Measurements from ENCODE around the gene ANKS1A.
"Not testable (repeated sequence)": the region's sequence is repeated elsewhere in the genome, so short reads cannot be mapped to it uniquely, and the experiment has no call there.

Gene ANKS1A

DNA sequence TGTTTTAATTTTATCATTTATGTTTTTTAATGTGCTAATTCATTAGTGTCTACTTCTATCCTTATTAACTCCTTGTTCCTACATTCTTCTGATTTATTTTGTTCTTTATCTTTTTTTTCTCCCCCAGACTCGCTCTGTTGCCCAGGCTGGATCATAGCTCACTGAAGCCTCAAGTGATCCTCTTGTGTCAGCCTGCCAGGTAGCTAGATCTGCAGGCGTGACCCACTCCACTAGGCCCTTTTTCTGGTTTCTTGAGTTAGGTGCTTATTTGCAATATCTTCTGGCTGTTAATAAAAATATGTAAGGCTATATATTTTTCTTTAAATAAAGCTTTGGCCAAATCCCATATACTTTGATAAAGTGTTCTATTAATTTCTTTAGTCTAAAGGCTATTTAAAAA is 4.1 kb upstream of the ANKS1A start:
- no peak for DNase-seq

DNA sequence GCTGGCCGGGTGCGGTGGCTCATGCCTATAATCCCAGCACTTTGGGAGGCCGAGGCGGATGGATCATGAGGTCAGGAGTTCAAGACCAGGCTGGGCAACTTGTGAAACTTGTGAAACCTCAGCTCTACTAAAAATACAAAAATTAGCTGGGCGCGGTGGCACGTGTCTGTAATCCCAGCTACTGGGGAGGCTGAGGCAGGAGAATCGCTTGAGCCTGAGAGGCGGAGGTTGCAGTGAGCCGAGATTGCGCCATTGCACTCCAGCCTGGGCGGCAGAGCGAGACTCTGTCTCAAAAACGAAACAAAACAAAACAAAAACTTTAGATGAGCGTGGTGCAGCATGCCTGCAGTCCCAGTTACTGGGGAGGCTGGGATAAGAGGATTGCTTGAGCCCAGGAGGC is 3.2 kb upstream of the ANKS1A start:
- not testable (repeated sequence) for DNase-seq

DNA sequence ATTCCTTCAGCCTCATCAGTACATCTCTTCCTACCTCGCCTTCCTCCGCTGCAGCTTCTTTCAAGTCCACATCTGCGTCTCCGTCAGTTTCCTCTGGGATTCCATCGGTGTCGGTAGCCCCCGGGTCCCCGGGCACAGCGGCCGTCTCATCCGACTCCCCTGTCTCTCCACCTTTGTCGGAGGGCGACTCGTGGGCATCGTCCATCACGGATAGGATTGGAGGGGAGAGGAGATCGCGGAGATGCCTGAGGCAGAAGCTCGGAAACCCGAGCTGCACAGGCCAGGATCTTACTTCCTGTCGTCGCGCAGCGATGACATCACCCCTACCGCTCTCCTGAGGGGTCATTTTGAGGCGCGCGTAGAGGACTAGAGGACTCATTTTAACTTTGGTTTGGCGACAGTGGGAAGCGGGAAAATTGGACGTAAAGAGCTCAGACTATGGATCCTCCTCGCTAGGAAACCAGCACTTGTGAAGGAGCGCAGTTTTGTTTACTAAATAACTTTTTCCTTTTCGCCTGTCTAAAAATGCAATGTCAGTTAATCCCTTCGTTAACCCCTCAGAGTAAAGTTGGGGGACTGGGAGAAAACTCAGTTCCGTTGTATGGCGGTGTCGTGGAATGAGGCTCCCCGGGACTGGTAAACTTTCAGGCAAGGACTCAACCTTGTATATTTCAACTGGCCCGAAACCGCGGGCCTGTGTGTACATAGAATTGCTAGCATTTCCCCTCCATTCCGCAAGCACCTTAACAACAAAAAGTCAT is 1.1 kb upstream of the ANKS1A start, which contains the start of gene TAF11:
TSS of gene TAF11 (minus strand) at position 290 of the 761 bp plus-strand sequence. CDS start at position 205, 85 bp downstream.
- peak; percentile 91 for DNase-seq

DNA sequence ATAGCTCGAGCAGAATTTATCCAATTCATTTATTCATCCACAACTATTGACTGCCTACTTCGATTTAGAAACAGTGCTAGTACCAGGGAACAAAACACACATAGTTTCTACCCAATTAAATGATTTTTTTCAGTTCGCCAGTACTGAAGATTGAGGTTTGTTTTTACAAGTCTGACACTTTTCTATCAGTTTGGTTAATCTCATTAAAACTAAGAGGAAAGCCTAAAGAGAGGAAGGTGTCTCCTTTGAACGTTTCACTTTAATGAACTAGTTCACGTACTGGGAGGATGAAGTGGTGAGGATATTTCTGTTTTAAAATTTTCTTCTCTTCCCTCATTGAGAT is 570 bp upstream of the ANKS1A start:
- DNase-seq = no peak

DNA sequence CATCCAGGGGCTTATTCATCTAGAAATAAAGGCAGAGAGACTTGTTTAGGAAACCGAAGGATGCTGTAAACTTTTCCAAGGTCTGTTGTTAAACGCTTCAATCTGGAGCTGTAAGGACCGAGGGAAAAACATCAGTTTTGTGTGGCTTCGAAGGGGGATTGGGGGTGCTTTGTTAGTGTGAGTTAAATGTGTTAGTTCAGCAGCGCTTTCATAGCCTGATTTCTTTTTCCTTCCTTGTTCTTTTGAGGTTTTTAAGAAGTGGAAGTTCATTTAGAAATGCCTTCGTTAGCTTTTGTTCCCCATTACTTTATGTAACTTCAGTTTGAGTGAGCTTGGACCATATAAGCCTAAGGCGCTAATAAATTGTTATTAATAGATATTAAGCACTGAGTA is 1.5 kb downstream of the ANKS1A start:
- no peak for DNase-seq

DNA sequence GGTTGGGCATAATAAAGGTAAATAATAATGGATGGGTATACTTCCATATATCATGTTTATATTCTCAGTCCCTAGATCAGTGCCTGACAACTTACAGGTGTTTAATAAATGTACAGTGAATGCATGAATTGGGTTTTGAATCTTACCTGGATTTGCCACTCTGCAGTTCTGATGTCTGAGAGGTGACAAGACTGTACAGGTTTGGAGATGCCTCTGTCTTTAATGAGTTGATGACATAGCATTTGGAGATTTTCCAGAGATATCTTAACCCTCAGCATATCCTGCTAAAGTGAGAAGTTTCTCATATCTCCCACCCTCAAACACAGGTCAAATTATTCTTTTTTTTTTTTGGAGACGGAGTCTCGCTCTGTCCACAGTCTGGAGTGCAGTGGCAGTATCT is 2.2 kb downstream of the ANKS1A start:
- DNase-seq = no peak

DNA sequence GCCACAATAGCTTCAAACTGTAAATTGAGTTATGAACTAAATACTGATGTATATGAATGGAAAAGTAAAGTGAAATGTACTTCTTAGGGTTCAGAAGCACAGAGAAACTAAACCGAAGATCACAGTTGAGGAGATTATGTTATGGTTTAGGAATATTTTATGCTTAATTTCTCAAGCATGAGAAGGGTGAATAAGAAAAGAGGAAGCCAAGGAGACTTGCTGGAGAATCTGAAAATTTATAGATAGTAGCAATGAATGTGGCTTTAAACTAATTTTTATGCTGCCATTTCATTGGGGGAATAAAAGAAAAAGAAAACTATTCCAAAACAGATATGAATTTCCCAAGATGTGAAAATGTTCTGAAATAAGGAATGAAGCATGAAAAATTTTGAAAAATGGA is 5.6 kb downstream of the ANKS1A start:
- DNase-seq = no peak

- no peak for DNase-seq
Measured at GRCh38 chr6:34897130-34897529, 8.1 kb downstream of the ANKS1A start.

GRCh38 chr6:34897716-34898115 is 8.7 kb downstream of the ANKS1A start:
- DNase-seq = no peak

DNA sequence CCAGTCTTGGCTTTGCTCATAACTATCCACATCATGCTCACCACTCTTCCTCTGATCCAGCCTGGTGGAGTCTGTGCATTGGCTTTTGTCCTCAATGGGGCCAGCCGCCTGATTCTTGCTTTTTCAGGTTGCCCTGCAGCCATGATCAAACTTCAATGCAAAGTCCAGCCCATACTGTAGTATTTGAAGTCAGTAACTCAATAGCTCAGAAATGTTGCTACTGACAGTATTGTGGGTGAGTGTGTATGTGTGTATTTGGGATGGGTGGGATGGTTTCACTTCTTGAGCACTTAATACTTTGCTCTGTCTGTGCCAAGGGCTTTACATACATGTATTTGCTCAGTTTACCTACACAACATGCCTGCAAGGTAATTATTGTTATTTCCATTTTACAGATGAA is 10.7 kb downstream of the ANKS1A start:
- not testable (repeated sequence) for DNase-seq

DNA sequence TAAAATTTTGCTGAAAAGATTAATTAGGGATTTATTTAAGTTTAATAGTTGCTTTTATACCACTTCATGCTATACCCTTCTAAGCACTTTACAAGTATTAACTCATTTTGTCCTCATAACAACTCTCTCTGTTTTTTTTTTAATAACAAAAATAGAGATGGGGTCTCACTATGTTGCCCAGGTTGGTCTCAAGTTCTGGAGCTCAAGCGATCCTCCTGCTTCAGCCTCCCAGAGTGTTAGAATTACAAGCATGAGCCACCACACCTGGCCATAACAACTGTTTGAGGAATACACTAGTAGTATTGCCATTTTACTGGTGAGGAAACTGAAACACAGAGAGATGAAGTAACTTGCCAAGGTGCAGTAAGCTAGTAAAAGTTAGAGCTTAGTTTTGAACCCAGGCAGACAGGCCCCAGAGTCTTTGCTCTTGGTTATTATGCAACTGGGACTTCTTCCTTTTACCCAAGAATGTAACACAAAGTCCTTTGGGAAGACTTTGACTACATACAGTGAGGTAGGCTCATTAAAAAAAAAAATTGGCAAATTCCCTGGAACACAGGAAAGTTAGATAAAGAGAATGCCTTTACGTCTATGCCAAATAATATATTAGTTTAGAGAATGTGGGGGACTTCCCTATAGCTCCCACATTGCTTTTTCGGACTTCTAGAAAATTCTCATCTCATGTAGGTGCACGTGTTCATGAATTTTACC is 11.4 kb downstream of the ANKS1A start:
- no peak for DNase-seq

DNA sequence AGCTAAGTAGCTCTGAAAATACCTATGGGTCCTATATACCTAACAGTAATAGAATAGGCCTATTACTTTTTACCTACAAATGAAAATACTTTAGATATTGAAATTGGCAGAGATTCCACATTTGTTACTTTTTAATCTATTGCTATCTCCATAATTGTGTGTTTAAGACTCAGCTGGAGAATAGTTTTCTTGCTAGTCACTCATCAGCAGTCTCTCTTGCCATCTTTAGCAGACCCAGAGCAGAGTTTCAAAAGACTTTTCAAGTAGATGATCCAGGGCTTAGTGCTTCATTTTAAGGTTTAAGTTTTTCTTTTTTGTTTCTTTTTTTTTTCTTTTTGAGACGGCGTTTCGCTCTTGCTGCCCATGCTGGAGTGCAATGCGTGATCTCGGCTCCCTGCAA is 12.9 kb downstream of the ANKS1A start:
- DNase-seq = no peak

DNA sequence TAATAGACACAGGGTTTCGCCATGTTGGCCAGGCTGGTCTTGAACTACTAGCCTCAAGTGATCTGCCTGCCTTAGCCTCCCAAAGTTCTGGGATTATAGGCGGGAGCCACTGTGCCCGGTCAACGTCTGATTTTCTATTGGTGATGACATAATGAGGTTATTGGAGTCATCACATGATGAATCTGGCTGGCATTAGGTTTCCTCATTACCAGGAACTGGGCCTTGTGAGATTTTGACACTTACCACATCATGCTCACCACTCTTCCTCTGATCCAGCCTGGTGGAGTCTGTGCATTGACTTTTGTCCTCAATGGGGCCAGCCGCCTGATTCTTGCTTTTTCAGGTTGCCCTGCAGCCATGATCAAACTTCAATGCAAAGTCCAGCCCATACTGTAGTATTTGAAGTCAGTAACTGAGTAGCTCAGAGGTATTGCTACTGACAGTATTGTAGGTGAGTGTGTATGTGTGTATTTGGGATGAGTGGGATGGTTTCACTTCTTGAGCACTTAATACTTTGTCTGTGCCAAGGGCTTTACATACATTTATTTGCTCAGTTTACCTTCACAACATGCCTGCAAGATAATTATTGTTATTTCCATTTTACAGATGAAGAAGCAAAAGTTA is 16.0 kb downstream of the ANKS1A start:
- no peak for DNase-seq

GRCh38 chr6:34906826-34907225 is 17.8 kb downstream of the ANKS1A start:
- DNase-seq = no peak

DNA sequence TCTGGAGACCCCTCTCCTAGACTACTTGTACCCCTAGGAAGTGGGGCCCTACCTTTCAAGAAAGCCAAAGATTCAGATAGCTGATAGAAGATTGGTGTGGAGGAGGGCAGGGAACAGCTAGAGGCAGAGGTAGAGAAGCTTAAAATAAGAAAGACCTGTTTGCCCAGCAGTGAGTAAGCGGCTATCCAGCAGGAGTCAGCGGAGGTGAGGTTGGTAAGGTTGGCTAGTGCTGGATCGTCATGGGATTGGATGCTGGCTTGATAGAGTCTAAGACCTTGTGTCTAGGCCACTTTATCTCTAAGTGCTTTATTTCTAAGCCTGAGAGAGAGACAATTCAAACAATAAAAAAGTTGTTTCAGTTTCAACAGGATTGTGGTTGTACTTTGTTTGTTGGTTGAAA is 19.1 kb downstream of the ANKS1A start:
- no peak for DNase-seq

DNA sequence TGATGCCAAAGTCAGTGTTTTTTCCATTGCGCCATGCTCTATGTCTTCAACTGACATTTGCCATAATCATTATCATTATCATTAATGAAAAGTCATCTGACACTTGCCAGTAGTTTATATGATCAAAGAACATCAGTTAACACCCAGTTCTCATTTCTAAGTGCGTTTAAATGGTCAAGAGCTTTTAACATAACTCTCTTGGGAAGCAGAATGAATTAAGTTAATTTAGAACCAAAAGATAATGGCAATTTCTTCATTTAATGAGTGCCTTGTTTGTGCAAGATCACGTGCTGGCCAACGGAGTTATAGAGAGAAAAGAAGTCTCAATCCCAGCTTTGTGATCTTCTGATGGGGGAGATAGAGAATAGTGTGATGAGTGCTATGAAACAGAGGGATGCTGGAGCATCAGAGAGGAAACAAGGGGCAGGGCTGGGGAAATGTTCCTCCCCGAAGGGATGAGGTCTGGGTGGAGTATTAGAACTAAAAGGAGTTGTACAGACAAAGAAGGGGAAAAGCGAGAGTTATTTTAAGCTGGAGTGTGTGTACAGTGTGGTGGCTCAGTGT is 20.3 kb downstream of the ANKS1A start:
- no peak for DNase-seq

DNA sequence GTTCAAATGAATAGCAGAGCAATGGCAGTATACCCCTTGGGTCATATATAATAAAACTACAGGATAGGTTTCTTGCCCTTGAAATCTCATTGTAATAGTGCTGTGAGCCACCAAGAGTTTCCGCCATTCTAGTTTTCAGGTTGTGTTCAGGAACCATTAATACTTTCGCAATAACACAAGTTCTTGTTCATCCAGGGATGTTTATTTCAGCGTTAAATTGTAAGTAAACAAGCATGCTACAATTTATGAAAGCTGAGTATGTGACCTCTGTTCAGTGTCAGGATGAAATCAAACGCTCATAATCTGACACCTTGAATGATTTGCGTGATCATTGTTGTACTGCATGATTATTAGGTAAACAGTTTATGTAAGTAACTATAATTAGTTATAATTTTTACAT is 22.8 kb downstream of the ANKS1A start:
- no peak for DNase-seq

DNA sequence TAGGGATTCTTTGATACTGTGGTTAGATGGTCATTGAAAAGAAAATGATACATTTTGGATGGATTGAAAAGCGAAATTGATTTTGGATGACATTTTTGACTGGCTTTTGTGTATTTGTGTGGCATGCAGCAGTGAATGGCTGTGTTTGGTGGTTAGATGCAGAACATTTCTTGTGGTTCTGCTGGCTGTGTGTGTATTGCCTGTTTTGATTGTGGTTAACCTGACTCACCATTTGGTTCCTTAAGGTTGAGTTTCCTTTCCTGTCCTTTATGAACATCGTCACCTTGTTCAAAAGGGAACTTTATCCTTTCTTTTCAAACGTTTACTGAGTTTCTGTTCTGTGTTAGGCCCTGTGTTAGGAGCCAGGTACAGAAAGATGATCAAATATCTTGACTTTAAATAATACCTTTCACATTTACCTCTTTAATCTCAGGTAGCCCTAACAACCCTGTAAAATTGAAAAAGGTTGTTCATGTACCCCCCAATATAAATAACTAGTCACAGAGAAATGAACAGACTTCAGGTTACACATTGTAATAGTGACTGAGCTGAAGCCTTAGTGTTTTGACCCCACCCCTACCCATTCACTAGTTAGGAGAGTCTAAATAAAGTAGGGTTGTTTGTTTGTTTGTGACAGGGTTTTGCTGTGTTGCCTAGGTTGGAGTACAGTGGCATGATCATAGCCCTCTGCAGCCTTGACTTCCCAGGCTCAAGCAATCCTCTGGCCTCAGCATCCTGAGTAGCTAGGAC is 23.8 kb downstream of the ANKS1A start:
- DNase-seq = no peak

DNA sequence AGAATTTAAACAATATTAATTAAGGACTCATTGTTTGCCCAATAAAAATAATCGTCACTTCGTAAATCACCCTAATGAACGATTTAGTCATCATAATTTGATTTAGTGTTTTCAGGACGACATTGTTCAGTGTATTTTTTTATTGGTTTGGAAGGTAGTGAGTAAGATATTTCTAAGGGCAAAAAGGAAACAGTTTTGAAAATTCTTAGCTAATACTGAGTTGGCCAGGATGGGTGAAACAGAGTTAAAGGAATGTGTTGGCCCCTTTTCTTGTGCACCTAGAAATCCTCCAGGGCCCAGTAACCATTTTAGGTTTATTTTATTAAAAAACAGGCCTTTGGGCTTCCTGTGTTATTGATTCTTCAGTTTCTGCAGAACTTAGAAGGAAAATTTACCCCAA is 25.3 kb downstream of the ANKS1A start:
- DNase-seq = no peak

GRCh38 chr6:34916348-34916967 is 27.4 kb downstream of the ANKS1A start:
- no peak for DNase-seq

- DNase-seq = no peak
Measured at GRCh38 chr6:34917626-34918285, 28.7 kb downstream of the ANKS1A start.

DNA sequence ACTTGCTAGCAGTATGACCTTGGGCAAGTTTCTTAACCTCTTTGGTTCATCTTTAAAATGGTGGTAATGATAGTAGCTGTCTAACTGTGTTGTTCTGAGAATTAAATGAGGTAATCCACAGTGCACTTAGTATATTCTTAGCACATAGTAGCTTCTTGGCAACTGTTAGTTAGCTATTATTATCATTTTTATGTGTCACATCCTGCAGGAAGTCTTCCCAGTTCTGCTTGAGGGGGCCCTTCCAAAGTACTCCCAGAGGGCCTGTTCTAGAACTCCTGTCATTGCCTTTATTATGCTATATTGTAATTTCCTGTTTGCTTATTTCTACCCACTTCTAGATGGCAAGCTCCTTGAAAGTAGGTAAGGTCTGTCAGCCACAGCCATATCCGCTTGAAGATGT is 30.6 kb downstream of the ANKS1A start:
- DNase-seq = no peak

Data from activated CD8-positive, alpha-beta memory T cell treated with anti-CD3 and anti-CD28 coated beads, Interleukin-2, amount 50 U/mL, for 4 hours (primary cell).